Transverse colon (tissue), 4 donors: Measurements from ENCODE around the gene HAGH. TPM values are rescaled to one million over a fixed set of nuclear protein-coding genes. Genes with fewer than 3 reads are reported as not detected.

ENCODE experiments used
- DNase-seq: peaks from one replicate; pipeline ENCODE4 v3.0.0-alpha.2; 2019
- H3K27ac ChIP-seq, 4 donors: fragments of 200-600 bp; sonication (generic); 2 replicates each; pipeline ENCODE4 v1.5.1; 2016 to 2018; ENCODE audit warnings: inconsistent platforms in 4 of 4
- H3K27me3 ChIP-seq: fragments of 200-600 bp; sonication (generic); 2 replicates; pipeline ENCODE4 v1.5.1; 2017; ENCODE audit warnings: inconsistent platforms
- H3K36me3 ChIP-seq, 4 donors: fragments of 200-600 bp; sonication (generic); 2 replicates each; pipeline ENCODE4 v1.5.1; 2017 to 2019; ENCODE audit warnings: inconsistent platforms in 4 of 4
- H3K4me1 ChIP-seq, 4 donors: fragments of 200-600 bp; sonication (generic); 2 replicates each; pipeline ENCODE4 v1.5.1; 2017 to 2020; ENCODE audit warnings: inconsistent platforms in 4 of 4
- H3K4me3 ChIP-seq, 4 donors: fragments of 200-600 bp; sonication (generic); 1 replicate in 1 of 4; 2 replicates in 3 of 4; pipeline versions ENCODE4 v1.5.1 to v1.6.1; 2017 to 2019; ENCODE audit warnings: inconsistent platforms in 4 of 4
- H3K9me3 ChIP-seq, 2 donors: fragments of 200-600 bp; sonication (generic); 2 replicates each; pipeline ENCODE4 v1.5.1; 2017 to 2019; ENCODE audit warnings: inconsistent platforms in 2 of 2
- EP300 ChIP-seq: sonication (generic); formaldehyde crosslinking; IDR thresholded peaks from one replicate; pipeline ENCODE4 v1.6.1; 2017; ENCODE audit warnings: antibody characterized with exemption, low read depth
- POLR2A ChIP-seq: fragments of 450-650 bp; IDR thresholded peaks from one replicate; pipeline ENCODE4 v1.6.1; 2016; ENCODE audit warnings: antibody characterized with exemption, mild to moderate bottlenecking, moderate library complexity
- POLR2AphosphoS5 ChIP-seq, 3 donors: sonication (generic); formaldehyde crosslinking; IDR thresholded peaks; one replicate each; pipeline ENCODE4 v1.6.1; 2016; ENCODE audit warnings: antibody characterized with exemption in 3 of 3
- WGBS, 2 donors: methylation state at CpG; one replicate each; pipeline ENCODE4 v1.1.5; 2018; ENCODE audit warnings: low coverage in 1 of 2; 5-methylcytosine and 5-hydroxymethylcytosine counted together
- in situ Hi-C, 4 donors: fragments of 200-750 bp; cut with MboI; loops; one replicate each; pipeline versions ENCODE4 v1.15.0 to v1.15.1; 2017; ENCODE audit warnings: low sequenced_read_pairs in 3 of 4, low pct_ligation_motif_present in 1 of 4, low pct_unique_long_range_greater_than_20kb in 1 of 4
- intact Hi-C: fragments of 100-400 bp; cut with DNase I; formaldehyde crosslinking; loops from one replicate; pipeline ENCODE4 v1.15.1; 2023; ENCODE audit warnings: low total_unique reads
- total RNA-seq, 4 donors: library from RNA; depleted of rRNA; stranded (reverse); fragments of >200 nt; gene quantifications; one replicate each; pipeline ENCODE4 v1.1.0, GENCODE V29; 2016
- TF ChIP-seq, protein P1 (sequence below), 5 experiments: fragments of 200-600 bp in 3 of 5; fragments of 450-650 bp in 2 of 5; sonication (generic) in 3 of 5; IDR thresholded peaks; 1 replicate in 2 of 5; 2 replicates in 3 of 5; pipeline ENCODE4 v1.5.1; 2016 to 2017; ENCODE audit warnings: antibody characterized with exemption in 5 of 5, inconsistent platforms in 3 of 5, mild to moderate bottlenecking in 2 of 5, moderate library complexity in 1 of 5

HAGH gene
- total RNA-seq, 4 donors from 2014 or later = 40.6 to 403 (median 121) TPM

DNA sequence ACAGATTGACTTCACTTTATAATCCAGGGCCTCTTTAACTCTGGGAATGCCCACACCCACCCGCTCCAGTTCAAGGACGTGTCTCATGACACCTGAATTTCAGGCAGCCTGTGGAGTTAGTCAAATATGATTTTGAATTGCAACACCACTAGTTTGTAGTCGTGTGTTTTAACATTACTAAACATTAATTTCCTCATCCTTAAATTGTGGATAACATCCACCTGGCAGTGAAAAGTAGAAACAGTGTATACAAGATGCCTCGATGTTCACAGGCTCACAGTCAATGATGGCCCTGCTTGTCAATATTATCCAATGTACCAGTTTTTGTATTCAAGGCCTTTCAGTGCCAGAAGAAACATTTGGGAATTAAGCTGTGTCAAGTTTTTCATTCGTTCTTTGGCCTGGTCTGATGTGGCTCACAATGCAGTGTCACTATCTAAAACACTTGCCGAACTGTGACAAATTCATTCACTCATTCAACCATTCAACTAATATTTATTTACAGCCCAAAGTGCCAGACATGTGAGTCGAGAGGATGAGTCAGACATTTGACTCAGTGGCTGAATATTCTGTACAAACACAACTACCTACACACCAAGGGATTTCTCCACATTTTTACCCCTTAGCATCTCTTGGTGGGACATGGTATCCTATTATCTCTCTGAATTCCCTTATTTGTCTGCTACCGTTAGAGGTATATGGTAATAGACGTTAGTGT lies 43.9 kb upstream of the HAGH start:
- intact Hi-C loops (no loop called here), in situ Hi-C loops (no loop called here)

GRCh38 chr16:1865902-1866690 lies 39.5 kb upstream of the HAGH start:
- Histone ChIP-seq H3K9me3 (no peaks in the 10 kb centered on the region), H3K4me1 (peaks cover 0 to 4% (median 2%) of the 10 kb centered on the region in 4 donors), H3K36me3 (no peaks in the 10 kb centered on the region), H3K27me3 (peaks cover 18% of the 10 kb centered on the region), H3K4me3 (no peak overlapping the region), H3K27ac (no peak overlapping the region)
- TF ChIP-seq EP300 (no peak), POLR2AphosphoS5 (IDR thresholded peaks at IDR 0.05) (no peak), POLR2A (no peak)
- TF ChIP-seq, protein P1, sequence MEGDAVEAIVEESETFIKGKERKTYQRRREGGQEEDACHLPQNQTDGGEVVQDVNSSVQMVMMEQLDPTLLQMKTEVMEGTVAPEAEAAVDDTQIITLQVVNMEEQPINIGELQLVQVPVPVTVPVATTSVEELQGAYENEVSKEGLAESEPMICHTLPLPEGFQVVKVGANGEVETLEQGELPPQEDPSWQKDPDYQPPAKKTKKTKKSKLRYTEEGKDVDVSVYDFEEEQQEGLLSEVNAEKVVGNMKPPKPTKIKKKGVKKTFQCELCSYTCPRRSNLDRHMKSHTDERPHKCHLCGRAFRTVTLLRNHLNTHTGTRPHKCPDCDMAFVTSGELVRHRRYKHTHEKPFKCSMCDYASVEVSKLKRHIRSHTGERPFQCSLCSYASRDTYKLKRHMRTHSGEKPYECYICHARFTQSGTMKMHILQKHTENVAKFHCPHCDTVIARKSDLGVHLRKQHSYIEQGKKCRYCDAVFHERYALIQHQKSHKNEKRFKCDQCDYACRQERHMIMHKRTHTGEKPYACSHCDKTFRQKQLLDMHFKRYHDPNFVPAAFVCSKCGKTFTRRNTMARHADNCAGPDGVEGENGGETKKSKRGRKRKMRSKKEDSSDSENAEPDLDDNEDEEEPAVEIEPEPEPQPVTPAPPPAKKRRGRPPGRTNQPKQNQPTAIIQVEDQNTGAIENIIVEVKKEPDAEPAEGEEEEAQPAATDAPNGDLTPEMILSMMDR (IDR thresholded peaks at IDR 0.05) = no peak
- no peak for DNase-seq
- intact Hi-C loops = no loop called here
- WGBS, 2 donors = 65% methylated on average over 6 of the region's 6 CpGs; no CpG with 5 or more reads in 1 of the 2 donors
- in situ Hi-C loops = no loop called here

More for the DNA sequence above, 43.9 kb upstream of the HAGH start:
- Histone ChIP-seq H3K36me3 (no peaks in the 10 kb centered on the region), H3K4me1 (peaks cover 0 to 6% (median 3%) of the 10 kb centered on the region in 4 donors), H3K4me3 (no peak overlapping the region), H3K27ac (no peak overlapping the region), H3K9me3 (no peaks in the 10 kb centered on the region), H3K27me3 (peaks cover 28% of the 10 kb centered on the region)
- TF ChIP-seq EP300 (no peak), POLR2AphosphoS5 (IDR thresholded peaks at IDR 0.05) (no peak), POLR2A (no peak)
- TF ChIP-seq, protein P1 (IDR thresholded peaks at IDR 0.05) = no peak
- 44 to 52% methylated on average over 8 to 9 of the region's 9 CpGs for WGBS, 2 donors
- no peak for DNase-seq

- H3K27me3 ChIP-seq = peaks cover 32% of the 10 kb centered on the region
- peaks cover 0 to 8% (median 3%) of the 10 kb centered on the region in 4 donors for H3K4me1 ChIP-seq
- TF ChIP-seq POLR2AphosphoS5 (IDR thresholded peaks at IDR 0.05) = no peak
- TF ChIP-seq, protein P1 (IDR thresholded peaks at IDR 0.05) = peak; percentile 60 to 73 (median 67)
- H3K9me3 ChIP-seq = no peaks in the 10 kb centered on the region
- in situ Hi-C loops = loop anchor here in 1 of 4 donors (5.0 kb wide), 1 partner anchor 68 kb away; no protein-coding TSS in a partner anchor
- no peak overlapping the region for H3K4me3 ChIP-seq
- intact Hi-C loops = loop anchor here (1.0 kb wide), 1 partner anchor 65 kb away; no protein-coding TSS in a partner anchor
- 4 to 10% methylated on average over 3 to 4 of the region's 4 CpGs for WGBS, 2 donors
- H3K27ac ChIP-seq = no peak overlapping the region
- H3K36me3 ChIP-seq = no peaks in the 10 kb centered on the region
- no peak for DNase-seq
Observed at GRCh38 chr16:1863681-1864460, 37.2 kb upstream of the HAGH start.
